ENCODE data around the gene MICB.
"Not testable (repeated sequence)": the region's sequence is repeated elsewhere in the genome, so short reads cannot be mapped to it uniquely, and the experiment has no call there.

GRCh38 chr6:31509036-31509435 is 11.1 kb downstream of the MICB start:
- TF ChIP-seq POLR2A, CTCF (IDR thresholded peaks at IDR 0.05): not testable (repeated sequence)
